ENCODE results near the gene ADAMTS12.
A peak's percentile ranks its signal among the peaks of the same experiment; 100 is the strongest.
"Not testable (repeated sequence)": the region's sequence is repeated elsewhere in the genome, so short reads cannot be mapped to it uniquely, and the experiment has no call there.

ADAMTS12 gene

DNA sequence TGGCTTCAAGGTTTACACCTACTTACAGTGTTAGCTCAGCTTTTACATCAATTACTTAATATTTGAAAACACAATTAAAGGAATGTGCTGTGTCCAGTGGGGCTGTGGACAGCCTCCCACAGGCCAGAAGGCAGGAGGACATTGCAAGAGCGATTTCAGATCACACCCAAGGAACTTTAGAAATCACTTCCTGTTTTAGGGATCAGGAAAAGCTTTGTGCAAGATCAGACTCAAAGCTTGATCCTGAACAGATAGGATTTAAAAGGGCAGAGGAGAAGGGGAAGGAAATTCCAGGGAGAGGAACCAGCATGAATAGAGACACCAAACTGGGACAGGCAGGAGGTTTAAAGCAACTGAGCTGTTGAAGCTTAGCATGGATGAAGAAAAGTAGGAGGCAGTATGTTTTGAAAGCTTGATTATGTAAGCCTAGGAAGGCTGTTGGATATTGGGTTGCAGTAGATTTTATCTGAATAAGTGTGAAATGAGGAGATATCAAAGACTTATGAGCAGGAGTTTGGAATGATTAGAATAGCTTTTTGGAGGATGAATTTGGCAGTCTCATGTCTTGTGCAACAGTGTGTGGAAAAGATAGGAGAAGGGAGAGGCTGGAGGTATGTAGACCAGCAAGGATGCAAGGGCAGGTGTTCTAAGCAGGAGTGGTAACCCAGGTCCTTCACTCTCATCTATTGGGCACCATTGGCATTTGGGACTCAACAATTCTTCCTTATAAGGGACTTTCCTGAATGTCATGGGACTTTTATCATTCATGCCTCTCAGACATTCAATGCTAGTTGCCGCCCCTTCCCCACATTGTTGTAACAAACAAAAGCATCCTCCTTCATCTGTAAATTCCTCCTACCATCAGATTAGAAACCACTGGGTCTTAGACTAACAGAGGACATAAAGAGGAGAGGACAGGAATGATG, 327.5 kb downstream of the ADAMTS12 start:
- DNase-seq (ENCODE audit: insufficient read length, low spot score) (no peak), FAIRE-seq (no peak)
- TF ChIP-seq SPI1 (IDR thresholded peaks at IDR 0.05; ENCODE audit: low read depth, low read length) (peak; percentile 54), POLR2A (IDR thresholded peaks at IDR 0.05; ENCODE audit: low read depth, low read length) (no peak)

DNA sequence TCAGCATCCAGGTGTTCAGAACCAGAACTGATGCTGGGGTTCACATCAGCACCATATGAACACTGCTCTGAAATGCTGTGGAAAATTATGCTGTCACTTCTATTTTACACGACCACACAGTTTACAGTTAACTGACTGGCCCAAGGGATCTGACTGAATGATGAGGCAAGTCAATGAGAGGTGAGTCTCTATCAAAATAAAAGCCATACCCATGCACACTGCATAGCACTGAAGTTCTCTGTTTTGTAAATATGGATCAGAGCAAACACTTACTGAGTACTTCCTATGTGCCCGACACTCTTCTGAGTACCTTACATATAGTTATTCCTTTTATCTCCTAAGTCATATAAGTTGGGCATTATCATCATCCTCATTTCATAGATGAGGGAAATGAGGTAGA, 328.3 kb downstream of the ADAMTS12 start:
- no peak for TF ChIP-seq PAX5 (IDR thresholded peaks at IDR 0.05; ENCODE audit: insufficient read depth, low read length, severe bottlenecking)
- no peak for TF ChIP-seq POLR2AphosphoS5 (IDR thresholded peaks at IDR 0.05; ENCODE audit: low read depth, low read length)
- no peak for TF ChIP-seq SPI1 (IDR thresholded peaks at IDR 0.05; ENCODE audit: low read depth, low read length)
- TF ChIP-seq POLR2A (IDR thresholded peaks at IDR 0.05; ENCODE audit: low read depth, low read length) = no peak
- no peak for TF ChIP-seq POU2F2 (IDR thresholded peaks at IDR 0.05; ENCODE audit: low read depth, low read length)
- no peak for TF ChIP-seq TAF1 (IDR thresholded peaks at IDR 0.05; ENCODE audit: low read depth, low read length)
- DNase-seq (ENCODE audit: insufficient read length, low spot score) (no peak), FAIRE-seq (no peak)

DNA sequence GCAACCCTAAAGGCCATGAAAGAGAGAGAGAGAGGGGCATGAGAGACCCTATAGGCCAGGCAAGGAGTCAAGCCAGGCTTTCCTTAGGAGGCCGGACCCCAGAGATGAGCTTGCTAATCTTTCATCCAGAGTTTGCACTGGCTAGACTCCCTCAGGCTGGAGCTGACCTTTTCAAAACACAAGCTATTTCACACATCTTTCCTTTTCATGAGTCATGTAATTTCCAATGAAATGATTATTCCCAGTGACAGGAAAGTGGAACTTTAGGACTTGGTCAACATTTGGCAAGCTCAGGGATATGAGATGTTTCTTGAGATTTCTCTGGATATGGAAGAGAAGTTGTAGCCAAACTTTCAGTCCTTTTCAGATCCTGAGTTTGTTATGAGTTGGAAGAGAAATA, 333.3 kb downstream of the ADAMTS12 start:
- DNase-seq (ENCODE audit: insufficient read length, low spot score) (no peak), FAIRE-seq (no peak)
- TF ChIP-seq PAX5 (IDR thresholded peaks at IDR 0.05; ENCODE audit: insufficient read depth, low read length, severe bottlenecking) (no peak), TAF1 (IDR thresholded peaks at IDR 0.05; ENCODE audit: low read depth, low read length) (no peak), POLR2A (IDR thresholded peaks at IDR 0.05; ENCODE audit: low read depth, low read length) (no peak), POU2F2 (IDR thresholded peaks at IDR 0.05; ENCODE audit: low read depth, low read length) (no peak), SPI1 (IDR thresholded peaks at IDR 0.05; ENCODE audit: low read depth, low read length) (no peak), POLR2AphosphoS5 (IDR thresholded peaks at IDR 0.05; ENCODE audit: low read depth, low read length) (no peak)

DNA sequence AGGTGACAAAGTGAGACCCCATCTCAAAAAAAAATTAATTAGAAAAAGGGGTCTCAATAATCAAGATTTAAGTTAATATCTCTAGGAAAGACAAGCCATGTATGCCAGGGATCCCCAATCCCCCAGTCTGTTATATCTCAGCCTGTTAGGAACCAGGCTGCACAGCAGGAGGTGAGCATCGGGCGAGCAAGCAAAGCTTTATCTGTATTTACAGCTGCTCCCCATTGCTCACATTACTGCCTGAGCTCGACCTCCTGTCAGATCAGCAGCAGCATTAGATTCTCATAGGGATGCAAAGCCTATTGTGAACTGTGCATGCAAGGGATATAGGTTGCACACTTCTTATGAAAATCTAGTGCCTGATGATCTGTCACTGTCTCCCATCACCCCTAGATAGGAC, 334.2 kb downstream of the ADAMTS12 start:
- FAIRE-seq = no peak

DNA sequence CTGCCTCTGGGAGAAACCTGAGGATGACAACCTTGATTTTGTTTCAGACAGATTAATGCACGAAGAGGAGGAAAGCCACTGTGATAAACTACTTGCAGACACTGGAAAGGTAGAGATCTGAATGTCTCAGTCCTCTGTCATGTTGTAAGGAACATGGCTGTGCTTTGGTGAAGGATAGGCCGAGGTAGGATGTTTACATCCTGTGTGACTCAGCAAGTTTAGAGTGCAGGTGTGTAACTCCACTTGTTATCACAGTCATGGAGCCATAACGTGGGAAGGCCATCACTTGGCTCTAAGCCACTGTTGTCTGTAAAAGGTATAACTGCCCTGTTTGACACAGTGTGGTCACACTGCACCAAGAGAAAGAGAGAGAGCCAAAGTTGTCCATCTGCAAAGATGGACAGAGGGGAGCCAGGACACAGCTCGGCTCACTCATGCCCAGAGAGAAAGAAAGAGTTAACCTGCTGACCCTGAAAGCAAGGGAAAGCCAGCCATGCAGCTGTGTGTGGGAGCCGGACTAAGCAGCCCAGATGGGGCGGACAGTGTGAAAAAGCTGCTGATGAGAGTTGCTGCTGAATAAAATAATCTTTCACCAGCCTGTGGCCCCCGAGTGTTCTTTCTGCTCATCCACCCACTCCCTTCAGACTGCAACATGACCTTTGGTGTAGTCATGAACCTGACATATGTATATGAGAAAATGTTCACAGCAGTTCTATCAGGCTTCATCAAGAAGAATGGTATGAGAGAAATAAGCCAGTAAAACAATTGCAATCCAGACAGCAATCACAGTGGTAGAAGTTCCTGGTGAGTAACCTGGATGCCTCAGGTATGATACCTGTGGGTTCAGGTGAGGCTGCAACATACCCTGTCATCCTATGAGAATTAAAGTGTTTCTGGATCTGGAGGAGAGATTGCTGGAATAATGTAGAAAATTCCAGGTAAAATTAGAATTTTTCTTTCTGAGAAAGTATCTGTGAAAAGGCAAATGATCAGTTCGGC, 335.2 kb downstream of the ADAMTS12 start:
- no peak for DNase-seq (ENCODE audit: insufficient read length, low spot score)
- TF ChIP-seq POLR2AphosphoS5 (IDR thresholded peaks at IDR 0.05; ENCODE audit: low read depth, low read length) = no peak
- no peak for TF ChIP-seq PAX5 (IDR thresholded peaks at IDR 0.05; ENCODE audit: insufficient read depth, low read length, severe bottlenecking)
- no peak for TF ChIP-seq POLR2A (IDR thresholded peaks at IDR 0.05; ENCODE audit: low read depth, low read length)
- TF ChIP-seq POU2F2 (IDR thresholded peaks at IDR 0.05; ENCODE audit: low read depth, low read length) = no peak
- no peak for TF ChIP-seq SPI1 (IDR thresholded peaks at IDR 0.05; ENCODE audit: low read depth, low read length)
- TF ChIP-seq TAF1 (IDR thresholded peaks at IDR 0.05; ENCODE audit: low read depth, low read length) = no peak
- peak; percentile 43 for FAIRE-seq

More for the DNA sequence above, 334.2 kb downstream of the ADAMTS12 start:
- DNase-seq (ENCODE audit: insufficient read length, low spot score) = no peak
- TF ChIP-seq TAF1 (IDR thresholded peaks at IDR 0.05; ENCODE audit: low read depth, low read length) = no peak
- TF ChIP-seq PAX5 (IDR thresholded peaks at IDR 0.05; ENCODE audit: insufficient read depth, low read length, severe bottlenecking) = no peak
- no peak for TF ChIP-seq POU2F2 (IDR thresholded peaks at IDR 0.05; ENCODE audit: low read depth, low read length)
- TF ChIP-seq POLR2AphosphoS5 (IDR thresholded peaks at IDR 0.05; ENCODE audit: low read depth, low read length) = no peak
- TF ChIP-seq SPI1 (IDR thresholded peaks at IDR 0.05; ENCODE audit: low read depth, low read length) = no peak
- no peak for TF ChIP-seq POLR2A (IDR thresholded peaks at IDR 0.05; ENCODE audit: low read depth, low read length)

DNA sequence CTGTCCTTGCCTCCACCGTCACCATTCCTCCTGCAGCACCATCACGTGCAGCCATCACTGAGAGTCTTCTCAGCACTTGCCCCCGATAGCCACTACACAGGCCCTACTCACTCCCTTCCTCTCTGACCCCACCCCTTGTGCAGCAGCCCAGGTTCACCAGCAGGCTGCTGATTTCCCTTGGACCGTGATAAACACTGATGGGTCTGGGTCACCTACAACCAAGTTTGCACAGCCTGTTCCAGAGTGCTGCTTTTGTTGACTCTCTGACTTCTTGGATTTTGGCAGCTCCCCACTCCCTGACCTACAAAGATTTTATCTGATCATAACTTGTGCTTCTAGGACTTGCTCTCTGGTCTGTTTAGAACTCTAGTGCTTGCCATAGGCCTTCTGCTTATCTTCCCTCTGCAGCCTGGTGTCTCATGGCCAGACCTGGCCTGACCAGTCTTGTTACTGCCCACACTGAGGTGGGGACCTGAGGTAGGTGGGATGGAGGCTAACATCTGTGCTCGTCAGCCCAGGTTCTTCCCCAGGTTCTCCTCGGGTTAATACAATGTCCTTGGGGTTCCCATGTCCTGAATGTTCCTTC, 341.7 kb downstream of the ADAMTS12 start:
- FAIRE-seq = no peak
- no peak for DNase-seq (ENCODE audit: insufficient read length, low spot score)
- no peak for TF ChIP-seq PAX5 (IDR thresholded peaks at IDR 0.05; ENCODE audit: insufficient read depth, low read length, severe bottlenecking)
- TF ChIP-seq SPI1 (IDR thresholded peaks at IDR 0.05; ENCODE audit: low read depth, low read length) = no peak
- TF ChIP-seq POU2F2 (IDR thresholded peaks at IDR 0.05; ENCODE audit: low read depth, low read length) = no peak
- TF ChIP-seq POLR2A (IDR thresholded peaks at IDR 0.05; ENCODE audit: low read depth, low read length) = no peak
- TF ChIP-seq TAF1 (IDR thresholded peaks at IDR 0.05; ENCODE audit: low read depth, low read length) = no peak
- no peak for TF ChIP-seq POLR2AphosphoS5 (IDR thresholded peaks at IDR 0.05; ENCODE audit: low read depth, low read length)

DNA sequence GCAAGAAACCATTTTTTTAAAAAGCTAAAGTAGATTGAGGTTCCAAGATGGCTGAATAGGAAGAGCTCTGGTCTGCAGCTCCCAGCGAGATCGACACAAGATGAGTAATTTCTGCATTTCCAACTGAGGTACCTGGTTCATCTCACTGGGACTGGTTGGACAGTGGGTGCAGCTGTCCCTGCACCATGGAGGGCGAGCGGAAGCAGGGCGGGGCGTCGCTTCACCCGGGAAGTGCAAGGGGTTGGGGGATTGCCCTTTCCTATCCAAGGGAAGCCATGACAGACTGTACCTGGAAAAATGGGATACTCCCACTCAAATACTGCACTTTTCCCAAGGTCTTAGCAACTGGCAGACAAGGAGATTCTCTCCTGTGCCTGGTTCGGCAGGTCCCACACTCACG, 352.0 kb downstream of the ADAMTS12 start:
- FAIRE-seq; DNase-seq (ENCODE audit: insufficient read length, low spot score): not testable (repeated sequence)

DNA sequence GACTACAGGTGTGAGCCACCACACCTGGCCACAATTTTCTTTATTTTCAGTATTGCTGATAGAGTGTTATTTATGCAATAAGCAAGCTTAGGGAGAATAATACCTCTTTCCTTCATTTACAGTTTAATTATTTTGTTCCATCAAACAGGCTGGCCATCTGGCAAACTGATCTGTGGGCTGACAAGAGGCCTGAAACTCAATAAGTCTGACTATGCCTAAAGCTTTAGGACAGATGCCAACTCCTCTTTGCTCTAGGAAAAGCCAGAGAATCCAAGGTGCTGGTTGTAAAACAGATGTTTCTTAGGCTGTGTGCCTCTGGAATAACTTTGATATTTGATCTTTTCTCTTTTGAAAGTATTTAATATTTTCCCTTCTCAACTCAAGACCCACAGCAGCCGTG, 352.6 kb downstream of the ADAMTS12 start:
- TF ChIP-seq POLR2A (IDR thresholded peaks at IDR 0.05; ENCODE audit: low read depth, low read length) (no peak), POLR2AphosphoS5 (IDR thresholded peaks at IDR 0.05; ENCODE audit: low read depth, low read length) (no peak), PAX5 (IDR thresholded peaks at IDR 0.05; ENCODE audit: insufficient read depth, low read length, severe bottlenecking) (no peak), POU2F2 (IDR thresholded peaks at IDR 0.05; ENCODE audit: low read depth, low read length) (no peak), TAF1 (IDR thresholded peaks at IDR 0.05; ENCODE audit: low read depth, low read length) (no peak), SPI1 (IDR thresholded peaks at IDR 0.05; ENCODE audit: low read depth, low read length) (no peak)
- FAIRE-seq (no peak), DNase-seq (ENCODE audit: insufficient read length, low spot score) (no peak)

DNA sequence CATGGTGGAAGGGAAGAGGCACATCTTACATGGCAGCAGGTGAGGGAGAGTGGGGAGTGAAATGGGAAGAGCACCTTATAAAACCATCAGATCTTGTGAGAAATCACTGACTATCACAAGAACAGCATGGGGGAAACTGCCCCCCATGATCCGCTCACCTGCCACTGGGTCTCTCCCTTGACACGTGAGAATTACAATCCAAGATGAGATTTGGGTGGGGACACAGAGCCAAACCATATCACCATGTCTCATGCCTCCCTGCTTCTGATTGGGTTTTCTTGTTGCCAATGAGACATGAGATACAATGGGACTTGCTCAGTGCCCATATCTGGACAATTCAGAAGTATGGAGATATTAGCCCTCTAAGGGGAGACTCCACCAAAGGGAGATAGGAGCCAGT, 353.6 kb downstream of the ADAMTS12 start:
- TF ChIP-seq TAF1 (IDR thresholded peaks at IDR 0.05; ENCODE audit: low read depth, low read length) (no peak), SPI1 (IDR thresholded peaks at IDR 0.05; ENCODE audit: low read depth, low read length) (no peak), POLR2AphosphoS5 (IDR thresholded peaks at IDR 0.05; ENCODE audit: low read depth, low read length) (no peak), PAX5 (IDR thresholded peaks at IDR 0.05; ENCODE audit: insufficient read depth, low read length, severe bottlenecking) (no peak), POLR2A (IDR thresholded peaks at IDR 0.05; ENCODE audit: low read depth, low read length) (no peak), POU2F2 (IDR thresholded peaks at IDR 0.05; ENCODE audit: low read depth, low read length) (no peak)
- FAIRE-seq = no peak
- DNase-seq (ENCODE audit: insufficient read length, low spot score) = no peak
